Suprapubic skin (tissue), 3 donors: ENCODE data around the gene LYAR.

Experiments used
- EP300 ChIP-seq: sonication (generic); formaldehyde crosslinking; IDR thresholded peaks from one replicate; pipeline ENCODE4 v1.6.1; 2017; ENCODE audit warnings: antibody characterized with exemption
- TF ChIP-seq, protein P1 (sequence below), 2 donors: fragments of 200-600 bp in 1 of 2; fragments of 450-650 bp in 1 of 2; sonication (generic) in 1 of 2; IDR thresholded peaks; one replicate each; pipeline ENCODE4 v1.5.1; 2016 to 2019; ENCODE audit warnings: antibody characterized with exemption in 2 of 2, mild to moderate bottlenecking in 1 of 2, moderate library complexity in 1 of 2

GRCh38 chr4:4311193-4311592, 21.2 kb upstream of the LYAR start:
- TF ChIP-seq, protein P1, sequence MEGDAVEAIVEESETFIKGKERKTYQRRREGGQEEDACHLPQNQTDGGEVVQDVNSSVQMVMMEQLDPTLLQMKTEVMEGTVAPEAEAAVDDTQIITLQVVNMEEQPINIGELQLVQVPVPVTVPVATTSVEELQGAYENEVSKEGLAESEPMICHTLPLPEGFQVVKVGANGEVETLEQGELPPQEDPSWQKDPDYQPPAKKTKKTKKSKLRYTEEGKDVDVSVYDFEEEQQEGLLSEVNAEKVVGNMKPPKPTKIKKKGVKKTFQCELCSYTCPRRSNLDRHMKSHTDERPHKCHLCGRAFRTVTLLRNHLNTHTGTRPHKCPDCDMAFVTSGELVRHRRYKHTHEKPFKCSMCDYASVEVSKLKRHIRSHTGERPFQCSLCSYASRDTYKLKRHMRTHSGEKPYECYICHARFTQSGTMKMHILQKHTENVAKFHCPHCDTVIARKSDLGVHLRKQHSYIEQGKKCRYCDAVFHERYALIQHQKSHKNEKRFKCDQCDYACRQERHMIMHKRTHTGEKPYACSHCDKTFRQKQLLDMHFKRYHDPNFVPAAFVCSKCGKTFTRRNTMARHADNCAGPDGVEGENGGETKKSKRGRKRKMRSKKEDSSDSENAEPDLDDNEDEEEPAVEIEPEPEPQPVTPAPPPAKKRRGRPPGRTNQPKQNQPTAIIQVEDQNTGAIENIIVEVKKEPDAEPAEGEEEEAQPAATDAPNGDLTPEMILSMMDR (IDR thresholded peaks at IDR 0.05) = no peak
- no peak for TF ChIP-seq EP300
